Ovary (tissue), 9 donors: ENCODE measurements around the gene CLDN22. TPM values are rescaled to one million over a fixed set of nuclear protein-coding genes. Genes with fewer than 3 reads are reported as not detected.

Experiments
- DNase-seq, 5 donors: peaks; one replicate each; pipeline ENCODE4 v3.0.0-alpha.2; 2019 to 2020
- H3K27ac ChIP-seq, 2 donors: fragments of 200-600 bp; one replicate each; pipeline versions ENCODE4 v1.5.1 to v1.8.0; 2019 to 2022
- H3K27me3 ChIP-seq: fragments of 200-600 bp; one replicate; pipeline ENCODE4 v1.8.0; 2022
- H3K36me3 ChIP-seq: fragments of 200-600 bp; sonication (generic); one replicate; pipeline ENCODE4 v1.5.1; 2019
- H3K4me1 ChIP-seq: one replicate; pipeline ENCODE4 v1.8.1; 2013; ENCODE audit warnings: mild to moderate bottlenecking, moderate library complexity; ENCODE audit not compliant: insufficient read depth
- H3K4me3 ChIP-seq: fragments of 200-600 bp; sonication (generic); one replicate; pipeline ENCODE4 v1.5.1; 2017
- H3K9me3 ChIP-seq, 2 donors: fragments of 200-600 bp in 1 of 2; sonication (generic) in 1 of 2; one replicate each; pipeline versions ENCODE4 v1.5.1 to v1.8.1; 2013 to 2019; ENCODE audit warnings: mild to moderate bottlenecking in 1 of 2, moderate library complexity in 1 of 2
- EP300 ChIP-seq: sonication (generic); formaldehyde crosslinking; IDR thresholded peaks from one replicate; pipeline ENCODE4 v1.6.1; 2017; ENCODE audit warnings: antibody characterized with exemption
- POLR2A ChIP-seq: fragments of 450-650 bp; IDR thresholded peaks from one replicate; pipeline ENCODE4 v1.6.1; 2017; ENCODE audit warnings: antibody characterized with exemption, mild to moderate bottlenecking, moderate library complexity
- WGBS, 3 donors: extraction: QIAGEN DNeasy Blood & Tissue Kit in 1 of 3; methylation state at CpG; one replicate each; pipeline versions ENCODE4 v1.1.5 to v1.1.7; 2013 to 2017; 5-methylcytosine and 5-hydroxymethylcytosine counted together
- intact Hi-C, 4 donors: fragments of 100-400 bp; cut with DNase I; formaldehyde crosslinking; loops; one replicate each; pipeline versions ENCODE4 v1.11.0 to v1.15.1; 2022 to 2023
- polyA plus RNA-seq, 2 donors: library from polyadenylated mRNA; stranded (reverse); fragments of 200-250 nt in 1 of 2; fragments of 350-450 nt in 1 of 2; fragmentation: Illumina TruSeq in 1 of 2; extraction: RNeasy Lipid Tissue Mini Kit (QIAGEN cat#74804) in 1 of 2; gene quantifications; one replicate each; pipeline ENCODE4 v1.2.3, GENCODE V29; 2013 to 2014
- total RNA-seq, 7 donors: library from RNA; depleted of rRNA in 2 of 7; stranded (reverse); fragments of >200 nt in 2 of 7; fragmentation: NEBNext Ultra II Directional in 3 of 7; extraction: Animal tissue kit (Norgen Biotek cat#: 25700) in 3 of 7; gene quantifications; one replicate each; pipeline versions ENCODE4 v1.1.0 to v1.2.4, GENCODE V29; 2016 to 2023
- TF ChIP-seq, protein P1 (sequence below), 3 donors: fragments of 450-650 bp in 2 of 3; fragments of 200-600 bp in 1 of 3; IDR thresholded peaks; one replicate each; pipeline versions ENCODE4 v1.5.1 to v1.8.0; 2016 to 2022; ENCODE audit warnings: antibody characterized with exemption in 3 of 3, mild to moderate bottlenecking in 1 of 3
- donor health status: DM: no; HTN: no; CAD: no; lungs with moderate emphysema.
- donor health status: DM: no; HTN: no; CAD: no.
- donor health status: Bipolar disorder and iron deficiency.
- donor health status: DM: yes; HTN: yes; CAD: no.
- donor health status: DM: no; HTN: no; CAD: no.
- donor health status: DM: yes; HTN: yes; CAD: no.

Gene CLDN22
- total and polyA plus RNA-seq, 9 donors: 0.08 to 0.11 TPM; not detected in 7

DNA sequence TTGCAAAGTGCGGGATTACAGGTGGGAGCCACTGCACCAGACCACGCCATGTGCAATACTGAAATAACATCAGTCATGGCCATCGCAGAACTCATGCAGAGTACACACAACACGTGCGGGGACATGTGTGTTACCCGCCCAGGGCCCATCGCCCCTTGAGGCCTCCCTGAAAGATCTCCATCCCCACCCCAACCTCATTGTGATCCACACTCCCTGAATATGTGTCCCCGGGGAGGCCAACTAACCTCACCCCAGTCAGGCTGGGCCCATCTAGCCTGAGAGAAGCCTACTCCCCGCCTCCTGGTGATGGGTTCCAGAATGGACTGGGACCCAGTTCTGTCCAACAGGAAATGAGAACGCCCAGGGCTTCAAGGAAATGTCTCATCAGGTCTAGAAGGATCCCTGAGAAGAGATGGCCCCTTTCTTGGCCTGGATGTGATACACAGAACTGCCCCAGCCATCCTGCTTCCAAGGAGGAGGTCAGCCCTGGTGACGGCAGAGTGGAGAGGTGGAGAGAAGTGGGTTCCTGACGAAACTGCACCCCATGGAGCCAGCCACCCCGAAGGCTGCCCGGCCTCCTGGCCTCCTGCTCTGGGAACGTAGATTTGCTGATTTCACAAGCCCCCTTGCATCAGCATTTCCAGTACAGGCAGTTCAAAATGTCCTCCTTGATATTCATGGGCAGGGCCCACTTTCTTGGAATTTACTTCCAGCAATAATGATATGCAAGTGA lies 24.6 kb upstream of the CLDN22 start:
- no peaks in the 10 kb centered on the region for H3K27me3 ChIP-seq
- no peak for TF ChIP-seq EP300
- no peak for TF ChIP-seq POLR2A
- TF ChIP-seq, protein P1, sequence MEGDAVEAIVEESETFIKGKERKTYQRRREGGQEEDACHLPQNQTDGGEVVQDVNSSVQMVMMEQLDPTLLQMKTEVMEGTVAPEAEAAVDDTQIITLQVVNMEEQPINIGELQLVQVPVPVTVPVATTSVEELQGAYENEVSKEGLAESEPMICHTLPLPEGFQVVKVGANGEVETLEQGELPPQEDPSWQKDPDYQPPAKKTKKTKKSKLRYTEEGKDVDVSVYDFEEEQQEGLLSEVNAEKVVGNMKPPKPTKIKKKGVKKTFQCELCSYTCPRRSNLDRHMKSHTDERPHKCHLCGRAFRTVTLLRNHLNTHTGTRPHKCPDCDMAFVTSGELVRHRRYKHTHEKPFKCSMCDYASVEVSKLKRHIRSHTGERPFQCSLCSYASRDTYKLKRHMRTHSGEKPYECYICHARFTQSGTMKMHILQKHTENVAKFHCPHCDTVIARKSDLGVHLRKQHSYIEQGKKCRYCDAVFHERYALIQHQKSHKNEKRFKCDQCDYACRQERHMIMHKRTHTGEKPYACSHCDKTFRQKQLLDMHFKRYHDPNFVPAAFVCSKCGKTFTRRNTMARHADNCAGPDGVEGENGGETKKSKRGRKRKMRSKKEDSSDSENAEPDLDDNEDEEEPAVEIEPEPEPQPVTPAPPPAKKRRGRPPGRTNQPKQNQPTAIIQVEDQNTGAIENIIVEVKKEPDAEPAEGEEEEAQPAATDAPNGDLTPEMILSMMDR (IDR thresholded peaks at IDR 0.05): no peak

DNA sequence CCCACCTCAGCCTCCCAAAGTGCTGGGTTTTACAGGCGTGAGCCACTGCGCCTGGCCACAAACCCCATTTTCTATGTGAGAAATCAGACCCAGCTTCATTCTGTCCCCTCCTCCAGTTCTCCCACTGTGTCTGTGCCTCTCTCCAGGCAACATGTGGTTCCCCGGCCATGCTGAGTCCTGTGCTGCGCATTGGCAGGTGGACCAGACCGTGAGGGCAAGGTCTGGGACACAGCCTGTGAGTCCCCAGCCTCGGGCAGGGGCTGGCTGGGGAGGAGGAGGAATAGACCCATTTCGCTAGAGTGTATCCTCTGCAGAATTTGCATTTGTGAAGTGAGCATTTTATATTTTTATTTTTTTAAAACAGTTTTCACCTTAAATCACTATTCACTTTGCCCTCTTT lies 23.7 kb upstream of the CLDN22 start:
- intact Hi-C loops: no loop called here
- WGBS, 3 donors: 86 to 94% (median 89%) methylated on average over 7 of the region's 7 CpGs
- Histone ChIP-seq H3K4me1 (peaks cover 4% of the 10 kb centered on the region), H3K36me3 (no peaks in the 10 kb centered on the region), H3K4me3 (no peak overlapping the region), H3K9me3 (no peaks in the 10 kb centered on the region), H3K27ac (no peak overlapping the region), H3K27me3 (no peaks in the 10 kb centered on the region)
- TF ChIP-seq POLR2A: no peak
- no peak for DNase-seq

More for the DNA sequence above, 24.6 kb upstream of the CLDN22 start:
- no peak overlapping the region for H3K27ac ChIP-seq
- H3K4me1 ChIP-seq: peaks cover 4% of the 10 kb centered on the region
- H3K4me3 ChIP-seq: no peak overlapping the region
- no peak for DNase-seq
- no peaks in the 10 kb centered on the region for H3K9me3 ChIP-seq
- H3K36me3 ChIP-seq: no peaks in the 10 kb centered on the region
- 89 to 93% (median 92%) methylated on average over 15 of the region's 15 CpGs for WGBS, 3 donors
- intact Hi-C loops: no loop called here

DNA sequence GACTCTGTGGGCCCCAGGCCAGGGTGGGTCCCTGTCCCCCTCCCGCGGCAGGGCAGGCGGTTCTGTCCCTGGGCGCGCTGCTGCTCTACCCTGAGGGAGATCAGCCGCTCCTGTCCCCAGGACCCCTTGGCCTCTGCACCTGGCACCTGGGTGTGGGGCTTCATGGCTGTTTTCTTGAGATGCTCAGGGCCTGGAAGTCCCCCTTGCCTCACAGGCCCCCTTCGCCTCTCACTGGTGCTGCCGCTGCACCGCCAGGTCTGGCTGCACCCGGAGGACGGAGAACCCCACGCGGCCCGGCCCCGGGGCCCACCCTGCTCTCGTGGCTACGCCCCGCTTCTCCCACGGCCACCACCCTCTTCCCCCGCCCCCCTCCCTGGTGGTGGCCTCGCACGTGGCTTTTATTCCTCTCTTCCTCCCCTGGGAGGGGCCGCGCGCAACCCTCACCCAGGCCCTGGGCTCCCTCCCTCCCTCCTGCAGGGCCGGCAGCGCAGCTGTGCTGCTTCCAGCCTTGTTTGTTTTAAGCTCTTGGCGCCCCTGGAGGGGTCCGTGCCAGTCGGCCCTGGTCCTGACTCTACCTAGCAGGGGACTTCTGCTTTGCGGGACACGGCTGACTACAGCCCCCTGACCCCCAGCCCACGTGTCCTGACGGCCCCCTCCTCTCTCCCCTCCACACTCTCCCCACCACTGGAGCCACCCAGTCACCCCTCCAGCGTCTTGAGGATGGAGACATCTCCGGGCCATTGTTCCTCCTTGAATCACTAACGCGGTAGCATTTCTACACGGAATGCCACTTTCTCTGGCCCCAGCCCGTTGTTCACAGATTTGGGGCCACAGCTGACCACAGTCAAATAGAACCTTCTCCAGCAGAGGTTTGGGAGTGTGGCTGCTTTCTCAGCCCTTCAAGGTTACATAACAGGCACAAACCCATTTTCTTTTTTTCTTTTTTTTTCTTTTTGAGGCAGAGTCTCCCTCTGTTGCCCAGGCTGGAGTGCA lies 22.8 kb upstream of the CLDN22 start:
- Histone ChIP-seq H3K27me3 (no peaks in the 10 kb centered on the region), H3K9me3 (no peaks in the 10 kb centered on the region), H3K36me3 (no peaks in the 10 kb centered on the region), H3K27ac (no peak overlapping the region), H3K4me1 (peaks cover 4% of the 10 kb centered on the region), H3K4me3 (no peak overlapping the region)
- 16 to 24% (median 24%) methylated on average over 40 of the region's 40 CpGs for WGBS, 3 donors
- DNase-seq: no peak
- intact Hi-C loops: no loop called here
- TF ChIP-seq, protein P1 (IDR thresholded peaks at IDR 0.05): no peak
- no peak for TF ChIP-seq POLR2A
- TF ChIP-seq EP300: no peak

DNA sequence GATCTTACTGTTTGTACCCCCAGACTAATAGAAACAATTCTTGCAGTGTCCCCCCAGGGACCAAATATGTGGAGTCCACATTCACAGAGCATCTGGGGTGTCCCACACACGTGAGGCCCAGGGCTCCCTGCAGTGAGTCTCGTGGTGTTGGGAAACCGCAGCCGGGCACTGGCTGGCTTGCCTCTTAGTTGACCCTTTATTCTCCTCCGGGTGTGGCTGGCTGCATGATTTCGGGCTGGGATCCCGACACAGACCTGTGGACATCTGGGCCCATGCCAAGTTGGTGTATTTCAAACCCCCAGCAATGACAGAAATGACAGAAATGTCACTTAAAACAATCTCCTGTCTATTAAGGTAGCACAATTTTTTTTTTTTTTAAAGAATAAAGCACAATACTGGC lies 17.8 kb upstream of the CLDN22 start:
- Histone ChIP-seq H3K4me1 (peaks cover 2% of the 10 kb centered on the region), H3K4me3 (no peak overlapping the region), H3K27me3 (no peaks in the 10 kb centered on the region), H3K36me3 (no peaks in the 10 kb centered on the region), H3K9me3 (no peaks in the 10 kb centered on the region), H3K27ac (no peak overlapping the region)
- no peak for DNase-seq
- WGBS, 3 donors: 79 to 92% (median 81%) methylated on average over 7 of the region's 7 CpGs
- intact Hi-C loops: no loop called here
- TF ChIP-seq, protein P1 (IDR thresholded peaks at IDR 0.05): no peak
- TF ChIP-seq EP300 (no peak), POLR2A (no peak)
